ENCODE data around the gene DSP. TPM values are rescaled to one million over a fixed set of nuclear protein-coding genes. Genes with fewer than 3 reads are reported as not detected.
A peak's percentile ranks its signal among the peaks of the same experiment; 100 is the strongest.

DSP gene
- total RNA-seq, 1 experiment from 2014 or later = 104 TPM

- RAD21 ChIA-PET (ENCODE audit: low non-redundant PET in 1 of 2, low total read pairs in 2 of 2, uncharacterized antibody in 2 of 2, unreplicated experiment in 2 of 2) = interaction anchor here in 1 of 2 experiments (0.8 kb wide), 1 partner anchor 142 kb away, joined by 4 read pairs; no protein-coding TSS in a partner anchor
- CTCF ChIA-PET = interaction anchor here (1.0 to 1.4 kb wide), 2 partner anchors 141 to 142 kb away, joined by 3 to 6 read pairs; no protein-coding TSS in a partner anchor
These were observed 25.2 kb downstream of the DSP start for GRCh38 chr6:7566617-7567173.

GRCh38 chr6:7568021-7568420, 26.6 kb downstream of the DSP start:
- no peaks in the 10 kb centered on the region for H3K9me3 ChIP-seq (ENCODE audit: control insufficient read depth in 1 of 2, insufficient read depth in 1 of 2, low read depth in 1 of 2, low read length in 2 of 2)
- ATAC-seq = no peak
- H3K4me1 ChIP-seq (ENCODE audit: control insufficient read depth in 1 of 2, insufficient read depth in 2 of 2, low read length in 2 of 2) = no peaks in the 10 kb centered on the region
- POLR2A ChIA-PET = no interaction called here
- no peaks in the 10 kb centered on the region for H3K9me2 ChIP-seq (ENCODE audit: insufficient read depth)
- H3K4me3 ChIP-seq (replicated peaks in 1 of 2; ENCODE audit: low read depth in 1 of 2, low read length in 2 of 2) = no peak overlapping the region
- H3K27ac ChIP-seq (ENCODE audit: low read depth, low read length) = no peak overlapping the region
- intact Hi-C loops (cut with micrococcal nuclease) = no loop called here
- no peak overlapping the region for H2AFZ ChIP-seq (ENCODE audit: low read depth, low read length, poor library complexity, severe bottlenecking)
- BruUV-seq (replicated peaks) = no TSS peak
- H3K36me3 ChIP-seq (ENCODE audit: control insufficient read depth in 1 of 2, insufficient read depth in 2 of 2, low read length in 2 of 2) = peaks cover 70 to 83% of the 10 kb centered on the region in 2 experiments
- DNase-seq (ENCODE audit: low read depth, low spot score) = no peak
- CTCF ChIA-PET = no interaction called here
- no peak overlapping the region for H3K9ac ChIP-seq (ENCODE audit: low read length)
- TF ChIP-seq TCF7L2 (IDR thresholded peaks at IDR 0.05; ENCODE audit: borderline replicate concordance, extremely low read depth, insufficient read depth, insufficient read length) = no peak
- RAD21 ChIA-PET (ENCODE audit: low non-redundant PET in 1 of 2, low total read pairs in 2 of 2, uncharacterized antibody in 2 of 2, unreplicated experiment in 2 of 2) = no interaction called here
- H3K27me3 ChIP-seq (ENCODE audit: insufficient read depth, low read length) = no peaks in the 10 kb centered on the region
- H4K20me1 ChIP-seq (ENCODE audit: insufficient read depth) = no peaks in the 10 kb centered on the region
- no peaks in the 10 kb centered on the region for H3K79me2 ChIP-seq (ENCODE audit: insufficient read depth, low read length)
- H3K4me2 ChIP-seq (ENCODE audit: low read length) = no peak overlapping the region

More at GRCh38 chr6:7566617-7567173, 25.2 kb downstream of the DSP start:
- Histone ChIP-seq H3K9me3 (ENCODE audit: control insufficient read depth in 1 of 2, insufficient read depth in 1 of 2, low read depth in 1 of 2, low read length in 2 of 2) (no peaks in the 10 kb centered on the region), H3K4me3 (replicated peaks in 1 of 2; ENCODE audit: low read depth in 1 of 2, low read length in 2 of 2) (no peak overlapping the region), H3K4me2 (ENCODE audit: low read length) (no peak overlapping the region), H3K79me2 (ENCODE audit: insufficient read depth, low read length) (no peaks in the 10 kb centered on the region), H3K27me3 (ENCODE audit: insufficient read depth, low read length) (no peaks in the 10 kb centered on the region), H3K4me1 (ENCODE audit: control insufficient read depth in 1 of 2, insufficient read depth in 2 of 2, low read length in 2 of 2) (no peaks in the 10 kb centered on the region), H2AFZ (ENCODE audit: low read depth, low read length, poor library complexity, severe bottlenecking) (no peak overlapping the region), H3K27ac (ENCODE audit: low read depth, low read length) (no peak overlapping the region), H3K9me2 (ENCODE audit: insufficient read depth) (no peaks in the 10 kb centered on the region), H3K36me3 (ENCODE audit: control insufficient read depth in 1 of 2, insufficient read depth in 2 of 2, low read length in 2 of 2) (peaks cover 63 to 83% of the 10 kb centered on the region in 2 experiments), H4K20me1 (ENCODE audit: insufficient read depth) (no peaks in the 10 kb centered on the region), H3K9ac (ENCODE audit: low read length) (no peak overlapping the region)
- POLR2A ChIA-PET = no interaction called here
- DNase-seq (ENCODE audit: low read depth, low spot score) (no peak), ATAC-seq (peak; percentile 58)
- TF ChIP-seq CTCF (IDR thresholded peaks at IDR 0.05 in 2 of 3, conservative IDR thresholded peaks at IDR 0.05 in 1 of 3; ENCODE audit: borderline replicate concordance in 1 of 3, insufficient read depth in 1 of 3, low read depth in 2 of 3, low read length in 2 of 3) (peak; percentile 15 to 30 (median 30); a peak in 5 of 6 replicates), ZNF274 (IDR thresholded peaks at IDR 0.05; ENCODE audit: low read depth, low read length) (no peak), RAD21 (IDR thresholded peaks at IDR 0.05; ENCODE audit: low read depth) (peak; percentile 59), EGR1 (IDR thresholded peaks at IDR 0.05; ENCODE audit: low read depth) (no peak)
- no TSS peak for BruUV-seq (replicated peaks)
- intact Hi-C loops (cut with micrococcal nuclease) = no loop called here

All from HCT116 (cell line).